Measurements from ENCODE around the gene FGFR3.
"Not testable (repeated sequence)": the region's sequence is repeated elsewhere in the genome, so short reads cannot be mapped to it uniquely, and the experiment has no call there.

Gene FGFR3

DNA sequence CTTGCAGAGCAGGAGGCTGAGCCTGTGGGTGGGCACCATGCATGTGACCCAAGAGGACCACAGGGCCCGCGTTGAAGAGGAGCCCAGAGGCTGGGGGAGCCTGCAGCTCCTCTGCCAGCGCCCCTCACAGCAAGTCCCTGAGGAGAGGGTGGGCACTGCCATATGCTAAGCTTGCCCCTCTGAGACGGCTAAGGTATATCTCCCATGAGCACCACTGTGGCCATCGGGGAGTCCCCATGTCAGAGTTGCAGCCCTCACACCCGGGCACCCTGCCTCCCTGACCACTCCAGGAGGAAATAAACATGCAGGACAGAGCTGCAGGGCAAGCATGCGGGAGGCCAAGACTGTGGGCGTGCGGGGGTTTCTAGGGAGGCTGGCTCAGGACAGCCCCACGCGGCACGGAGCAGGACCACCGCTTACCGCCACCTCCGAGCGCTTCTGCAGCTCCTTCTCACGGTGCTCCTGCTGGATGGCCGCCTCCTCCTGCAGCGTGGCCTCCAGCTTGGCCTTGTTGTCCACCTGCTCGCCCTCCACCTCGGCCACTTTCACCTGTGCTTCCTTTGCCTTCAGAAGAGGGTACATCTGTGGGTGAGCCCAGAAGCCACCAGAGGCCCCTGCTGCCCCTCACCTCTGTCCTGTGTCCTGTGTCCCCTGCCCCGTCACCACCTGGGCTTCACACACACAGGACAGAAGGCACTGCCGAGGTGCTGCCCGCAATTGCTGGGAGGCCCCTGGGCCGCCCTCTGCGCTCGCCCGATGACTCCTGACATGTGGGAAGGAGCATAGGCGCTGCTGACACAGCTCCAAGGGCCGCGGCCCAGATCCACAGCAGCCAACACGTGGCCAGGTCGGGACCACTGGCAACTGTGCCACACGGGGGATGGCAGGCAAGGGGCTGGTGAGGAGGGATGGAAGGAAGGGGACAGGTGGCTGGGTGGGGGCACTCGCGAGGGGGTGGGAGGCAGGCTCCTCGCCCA, 29.8 kb downstream of the FGFR3 start:
- peak overlapping the region in 1 of 2 donors; percentile 86 for H3K27ac Mint-ChIP-seq
- ATAC-seq, result no peak
- H3K4me3 Mint-ChIP-seq, result no peak overlapping the region
- no peaks in the 10 kb centered on the region for H3K4me1 Mint-ChIP-seq
- H3K27me3 Mint-ChIP-seq, result no peaks in the 10 kb centered on the region
- H3K9me3 Mint-ChIP-seq, result no peaks in the 10 kb centered on the region
- DNase-seq, result no peak

DNA sequence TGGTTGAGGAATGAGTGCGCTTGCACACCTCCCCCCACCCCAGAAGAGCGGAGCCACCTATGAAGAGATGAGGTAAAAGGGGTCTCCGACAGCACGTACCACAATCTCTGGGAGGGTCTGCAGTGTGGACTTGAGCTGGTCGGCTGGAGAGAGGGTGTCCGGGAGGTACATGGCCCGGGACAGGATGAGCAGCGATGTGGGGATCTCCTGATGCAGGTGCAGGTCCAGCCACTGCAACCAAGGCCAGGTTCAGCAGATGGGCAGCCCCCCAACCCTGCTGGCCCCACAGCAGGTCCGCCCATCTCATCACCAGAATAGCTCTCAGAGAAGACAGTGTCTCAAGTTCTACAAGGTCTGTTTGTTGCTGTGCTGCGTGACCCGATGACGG, 30.4 kb downstream of the FGFR3 start:
- Mint-ChIP-seq H3K9me3 (no peaks in the 10 kb centered on the region), H3K4me1 (no peaks in the 10 kb centered on the region), H3K27me3 (no peaks in the 10 kb centered on the region), H3K27ac (no peak overlapping the region), H3K4me3 (no peak overlapping the region)
- DNase-seq (no peak), ATAC-seq (no peak)

DNA sequence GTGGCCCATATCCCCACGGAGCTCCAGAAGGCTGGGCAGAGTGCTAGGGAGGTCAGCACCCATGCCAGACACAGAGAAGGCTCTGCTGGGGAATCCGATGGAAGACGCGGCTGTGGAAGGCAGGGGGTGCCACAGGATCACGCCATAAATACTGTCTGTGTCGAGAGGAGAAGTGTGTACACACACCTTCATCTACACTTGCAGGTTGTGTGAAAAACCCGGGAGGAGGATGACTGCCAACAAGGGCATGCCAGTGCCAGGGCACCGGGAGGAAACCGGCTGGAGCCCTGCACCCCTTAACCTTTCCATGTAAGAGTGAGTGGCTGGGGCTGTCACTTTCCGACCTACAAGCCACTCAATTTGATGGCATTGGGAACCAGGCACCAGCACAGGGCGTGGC, 31.7 kb downstream of the FGFR3 start:
- Mint-ChIP-seq H3K4me3 (no peak overlapping the region), H3K27me3 (no peaks in the 10 kb centered on the region), H3K27ac (peak overlapping the region in 1 of 2 donors; percentile 50), H3K9me3 (no peaks in the 10 kb centered on the region), H3K4me1 (no peaks in the 10 kb centered on the region)
- ATAC-seq (no peak), DNase-seq (no peak)

GRCh38 chr4:1825326-1825725, 32.2 kb downstream of the FGFR3 start:
- Mint-ChIP-seq H3K27me3 (no peaks in the 10 kb centered on the region), H3K4me1 (no peaks in the 10 kb centered on the region), H3K27ac (peak overlapping the region in 1 of 2 donors; percentile 67), H3K9me3 (no peaks in the 10 kb centered on the region), H3K4me3 (no peak overlapping the region)
- ATAC-seq (no peak), DNase-seq (no peak)

- Mint-ChIP-seq H3K27ac (peak overlapping the region; percentile 44 to 73), H3K4me3 (no peak overlapping the region), H3K27me3 (no peaks in the 10 kb centered on the region), H3K9me3 (no peaks in the 10 kb centered on the region), H3K4me1 (no peaks in the 10 kb centered on the region)
- ATAC-seq (no peak), DNase-seq (no peak)
Measured at GRCh38 chr4:1826531-1827350, 33.6 kb downstream of the FGFR3 start.

- no peak overlapping the region for H3K27ac Mint-ChIP-seq
- peaks cover 10% of the 10 kb centered on the region for H3K4me1 Mint-ChIP-seq
Measured at GRCh38 chr4:1830234-1830633, 37.1 kb downstream of the FGFR3 start.

GRCh38 chr4:1830642-1831228, 37.6 kb downstream of the FGFR3 start:
- ATAC-seq, result no peak
- Mint-ChIP-seq H3K9me3 (no peaks in the 10 kb centered on the region), H3K27me3 (no peaks in the 10 kb centered on the region), H3K4me1 (peaks cover 10% of the 10 kb centered on the region), H3K4me3 (no peak overlapping the region), H3K27ac (no peak overlapping the region)
- no peak for DNase-seq

More at GRCh38 chr4:1830234-1830633, 37.1 kb downstream of the FGFR3 start:
- ATAC-seq, result no peak
- H3K4me3 Mint-ChIP-seq, result no peak overlapping the region
- DNase-seq, result no peak
- no peaks in the 10 kb centered on the region for H3K27me3 Mint-ChIP-seq
- H3K9me3 Mint-ChIP-seq, result no peaks in the 10 kb centered on the region

DNA sequence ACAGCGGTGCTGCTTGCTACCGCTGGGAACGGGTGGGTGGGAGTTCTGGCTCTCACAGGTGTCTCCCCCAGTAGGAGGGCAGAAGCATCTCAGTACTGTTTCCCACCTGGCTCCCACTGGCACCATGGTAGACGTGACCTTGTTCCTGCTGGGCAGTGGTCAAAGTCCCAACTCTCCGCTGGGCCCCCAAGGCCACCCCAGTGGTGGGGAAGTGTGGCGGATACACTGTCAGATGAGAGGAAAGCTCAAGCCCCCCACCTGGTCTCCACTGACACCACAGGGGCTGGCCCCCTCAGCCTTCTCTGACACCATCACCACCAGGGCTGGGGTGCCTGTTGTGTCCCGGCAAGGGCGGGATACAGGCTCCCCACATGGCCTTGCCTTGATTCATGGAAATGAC, 38.2 kb downstream of the FGFR3 start:
- H3K4me3 Mint-ChIP-seq, result no peak overlapping the region
- H3K27ac Mint-ChIP-seq, result no peak overlapping the region
- no peaks in the 10 kb centered on the region for H3K9me3 Mint-ChIP-seq
- no peak for ATAC-seq
- no peak for DNase-seq
- no peaks in the 10 kb centered on the region for H3K27me3 Mint-ChIP-seq
- peaks cover 10% of the 10 kb centered on the region for H3K4me1 Mint-ChIP-seq

DNA sequence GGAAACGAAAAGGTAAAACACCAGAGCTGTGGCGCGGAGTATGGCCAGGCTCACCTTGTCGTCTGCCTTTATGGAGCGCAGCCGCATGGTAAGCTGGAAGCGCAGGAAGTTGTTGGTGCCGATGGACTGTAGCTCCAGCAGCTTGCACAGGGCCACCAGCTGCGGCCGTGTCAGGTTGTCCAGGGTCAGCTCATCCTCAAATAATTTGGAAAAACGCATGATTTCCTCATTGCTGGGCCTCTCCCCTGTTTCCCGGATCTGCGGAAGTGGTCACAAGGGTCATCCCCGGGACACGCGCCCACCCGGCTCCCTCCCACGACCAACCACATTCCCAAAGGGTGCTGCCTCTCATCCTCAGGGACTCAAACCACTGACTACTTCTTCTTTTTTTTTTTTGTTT, 39.6 kb downstream of the FGFR3 start:
- Mint-ChIP-seq H3K27ac (no peak overlapping the region), H3K4me3 (no peak overlapping the region), H3K27me3 (no peaks in the 10 kb centered on the region), H3K4me1 (peaks cover 10% of the 10 kb centered on the region), H3K9me3 (no peaks in the 10 kb centered on the region)
- no peak for DNase-seq
- ATAC-seq, result no peak

DNA sequence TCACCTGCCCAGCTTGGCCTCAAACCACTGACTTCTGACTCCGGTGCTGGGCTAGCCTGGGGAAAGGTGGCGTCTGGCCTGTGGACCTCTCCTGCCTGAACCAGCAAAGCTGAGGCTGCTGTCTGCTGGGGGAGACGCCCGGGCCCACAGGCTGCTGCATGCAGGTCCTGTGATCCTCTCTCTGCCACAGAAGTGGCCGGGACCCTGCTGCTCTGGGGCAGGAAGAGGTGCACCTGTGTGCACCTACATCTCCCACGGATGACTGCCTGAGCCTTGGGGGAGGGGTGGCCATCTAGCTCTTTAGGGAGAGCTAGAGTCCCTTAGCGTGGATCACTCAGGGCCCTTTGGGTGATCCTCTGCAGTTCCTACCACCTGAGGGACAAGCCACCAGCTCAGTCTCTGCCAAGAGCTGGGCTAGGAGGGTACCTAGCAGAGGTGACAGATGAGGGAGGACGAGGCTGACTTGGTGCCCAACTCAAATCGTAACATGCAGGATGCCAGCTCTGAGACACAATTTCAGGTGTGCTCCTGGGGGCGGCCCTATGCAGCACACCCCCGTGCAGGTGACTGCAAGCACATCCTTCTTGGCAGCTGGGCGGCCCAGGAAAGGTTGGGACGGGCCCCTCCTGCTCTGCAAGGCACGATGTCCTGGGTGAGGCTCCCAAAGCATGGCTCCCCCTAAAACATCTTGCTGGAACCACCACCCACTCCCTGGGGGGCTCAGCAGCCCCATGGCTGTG, 40.4 kb downstream of the FGFR3 start:
- H3K27me3 Mint-ChIP-seq, result no peaks in the 10 kb centered on the region
- H3K4me3 Mint-ChIP-seq, result no peak overlapping the region

GRCh38 chr4:1834047-1834775, 41.1 kb downstream of the FGFR3 start:
- Mint-ChIP-seq H3K4me3 (no peak overlapping the region), H3K9me3 (no peaks in the 10 kb centered on the region), H3K27me3 (no peaks in the 10 kb centered on the region), H3K4me1 (peaks cover 10% of the 10 kb centered on the region), H3K27ac (peak overlapping the region; percentile 84 to 94)
- DNase-seq, result no peak
- no peak for ATAC-seq

More for the DNA sequence above, 40.4 kb downstream of the FGFR3 start:
- no peaks in the 10 kb centered on the region for H3K9me3 Mint-ChIP-seq
- peaks cover 10% of the 10 kb centered on the region for H3K4me1 Mint-ChIP-seq
- no peak overlapping the region for H3K27ac Mint-ChIP-seq
- ATAC-seq, result no peak
- DNase-seq, result no peak

GRCh38 chr4:1835836-1836235, 42.7 kb downstream of the FGFR3 start:
- ATAC-seq, H3K9me3 Mint-ChIP-seq, H3K4me3 Mint-ChIP-seq, DNase-seq, H3K27me3 Mint-ChIP-seq: not testable (repeated sequence)
- Mint-ChIP-seq H3K4me1 (peaks cover 10% of the 10 kb centered on the region), H3K27ac (peak overlapping the region in 1 of 2 donors; percentile 6)

- ATAC-seq (no peak), DNase-seq (no peak)
- Mint-ChIP-seq H3K9me3 (no peaks in the 10 kb centered on the region), H3K4me3 (no peak overlapping the region), H3K27me3 (no peaks in the 10 kb centered on the region), H3K27ac (no peak overlapping the region), H3K4me1 (peaks cover 12% of the 10 kb centered on the region)
Measured at GRCh38 chr4:1836650-1837049, 43.6 kb downstream of the FGFR3 start.

DNA sequence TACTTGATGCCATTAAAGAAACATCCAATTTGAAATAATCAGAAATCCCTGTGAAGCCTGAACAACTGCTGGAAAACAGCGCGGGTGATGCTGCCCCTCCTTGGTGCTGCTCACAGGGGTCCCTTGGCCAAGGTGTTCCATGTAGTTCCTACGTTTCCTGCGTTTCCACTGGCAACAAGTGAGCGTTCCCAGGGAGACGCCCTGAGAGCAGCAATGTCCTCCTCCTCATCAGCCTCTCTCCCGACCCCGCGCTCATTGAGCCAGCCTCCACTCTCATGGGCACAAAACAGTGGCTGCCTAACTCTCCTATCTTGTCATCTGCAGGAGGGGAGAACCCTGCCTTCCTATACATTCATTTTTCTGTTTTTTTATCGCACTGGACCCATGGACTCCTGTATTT, 44.0 kb downstream of the FGFR3 start:
- ATAC-seq (no peak), DNase-seq (no peak)
- Mint-ChIP-seq H3K4me3 (no peak overlapping the region), H3K4me1 (peaks cover 17% of the 10 kb centered on the region), H3K9me3 (no peaks in the 10 kb centered on the region), H3K27me3 (no peaks in the 10 kb centered on the region), H3K27ac (no peak overlapping the region)

All from stimulated activated naive CD8-positive, alpha-beta T cell treated with anti-CD3 and anti-CD28 coated beads, Interleukin-15, amount 100 ng/mL, for 72 hours (primary cell).